ENCODE results near the gene KCNH5. TPM values are rescaled to one million over a fixed set of nuclear protein-coding genes. Genes with fewer than 3 reads are reported as not detected.

KCNH5 gene
- total RNA-seq, 6 donors from 2014 or later = under 0.01 to 0.22 TPM; not detected in 4

- H3K9me3 ChIP-seq = no peaks in the 10 kb centered on the region
- H3K4me1 ChIP-seq = no peaks in the 10 kb centered on the region
- no peaks in the 10 kb centered on the region for H3K27me3 ChIP-seq
- ATAC-seq (ENCODE audit: low FRiP score in 2 of 2) (no peak), DNase-seq (no peak)
- H3K27ac ChIP-seq = no peak overlapping the region
- H3K4me3 ChIP-seq = no peak overlapping the region
- 50 to 52% methylated on average over 3 of the region's 3 CpGs for WGBS, 2 donors
- TF ChIP-seq EP300 (IDR thresholded peaks at IDR 0.05) = no peak
- no peak for TF ChIP-seq POLR2AphosphoS5 (IDR thresholded peaks at IDR 0.05)
- no peak for TF ChIP-seq CTCF (IDR thresholded peaks at IDR 0.05)
- TF ChIP-seq POLR2A (IDR thresholded peaks at IDR 0.05) = no peak
- no peaks in the 10 kb centered on the region for H3K36me3 ChIP-seq
These were observed 335.5 kb downstream of the KCNH5 start for GRCh38 chr14:62709773-62710172.

DNA sequence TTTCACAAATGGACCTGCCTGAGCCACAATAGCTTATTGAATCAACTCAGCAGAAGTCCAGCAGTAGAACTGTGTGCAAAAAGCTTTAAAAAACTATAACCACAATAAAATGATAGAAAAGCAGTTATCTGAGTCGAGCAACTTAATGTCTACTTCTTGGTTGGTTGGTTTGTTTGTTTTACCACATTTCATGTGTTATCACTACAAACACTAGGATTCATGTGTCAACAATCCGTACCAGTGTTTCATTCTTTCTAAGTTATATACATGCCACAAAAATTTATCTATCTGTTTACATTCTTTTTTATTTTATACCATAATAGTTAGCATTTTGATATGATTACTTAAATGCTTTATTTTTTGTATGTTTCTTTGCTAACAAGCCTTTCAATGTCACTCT lies 339.0 kb downstream of the KCNH5 start:
- H3K27ac ChIP-seq = no peak overlapping the region
- no peak overlapping the region for H3K4me3 ChIP-seq
- H3K36me3 ChIP-seq = no peaks in the 10 kb centered on the region
- TF ChIP-seq POLR2AphosphoS5 (IDR thresholded peaks at IDR 0.05) = no peak
- TF ChIP-seq CTCF (IDR thresholded peaks at IDR 0.05) = no peak
- TF ChIP-seq EP300 (IDR thresholded peaks at IDR 0.05) = no peak
- TF ChIP-seq POLR2A (IDR thresholded peaks at IDR 0.05) = no peak
- H3K27me3 ChIP-seq = no peaks in the 10 kb centered on the region
- no peak for DNase-seq
- H3K9me3 ChIP-seq = no peaks in the 10 kb centered on the region
- ATAC-seq (ENCODE audit: low FRiP score in 2 of 2) = no peak
- no peaks in the 10 kb centered on the region for H3K4me1 ChIP-seq
- 55 to 58% methylated on average over 2 of the region's 2 CpGs for WGBS, 2 donors

DNA sequence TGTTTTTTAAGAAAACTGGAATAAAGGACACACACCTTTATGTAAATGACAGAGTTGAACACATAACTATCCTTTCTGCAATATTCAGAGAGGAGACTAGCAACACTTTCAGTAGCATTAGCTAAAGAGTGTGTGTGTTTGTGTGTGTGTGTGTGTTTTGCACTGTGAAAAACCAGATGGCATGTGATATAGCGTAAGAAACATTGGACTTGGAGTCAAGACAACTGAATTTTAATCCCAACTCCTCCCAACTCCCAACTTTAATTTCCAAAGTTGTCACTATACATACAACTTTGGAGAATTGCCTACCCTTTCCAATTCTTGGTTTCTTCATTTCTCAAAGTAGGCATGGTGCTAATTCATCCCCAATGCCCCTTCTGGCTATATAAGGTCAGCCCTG lies 347.8 kb downstream of the KCNH5 start:
- peaks cover 0 to 3% (median 1%) of the 10 kb centered on the region in 4 donors for H3K4me1 ChIP-seq
- no peak overlapping the region for H3K27ac ChIP-seq
- ATAC-seq (ENCODE audit: low FRiP score in 2 of 2) (no peak), DNase-seq (no peak)
- no peak overlapping the region for H3K4me3 ChIP-seq
- no peak for TF ChIP-seq POLR2AphosphoS5 (IDR thresholded peaks at IDR 0.05)
- TF ChIP-seq EP300 (IDR thresholded peaks at IDR 0.05) = no peak
- no peak for TF ChIP-seq POLR2A (IDR thresholded peaks at IDR 0.05)
- no peak for TF ChIP-seq CTCF (IDR thresholded peaks at IDR 0.05)
- 81 to 95% methylated on average over 1 of the region's 1 CpG for whole genome bisulfite sequencing, 2 donors
- H3K9me3 ChIP-seq = no peaks in the 10 kb centered on the region
- no peaks in the 10 kb centered on the region for H3K36me3 ChIP-seq
- H3K27me3 ChIP-seq = no peaks in the 10 kb centered on the region

GRCh38 chr14:62696929-62697328 lies 348.3 kb downstream of the KCNH5 start:
- ATAC-seq (ENCODE audit: low FRiP score in 2 of 2) = no peak
- no peaks in the 10 kb centered on the region for H3K27me3 ChIP-seq
- no peak overlapping the region for H3K27ac ChIP-seq
- WGBS, 2 donors = 78 to 87% methylated on average over 4 of the region's 4 CpGs
- TF ChIP-seq POLR2A (IDR thresholded peaks at IDR 0.05) = no peak
- no peak for TF ChIP-seq CTCF (IDR thresholded peaks at IDR 0.05)
- no peak for TF ChIP-seq POLR2AphosphoS5 (IDR thresholded peaks at IDR 0.05)
- no peak for TF ChIP-seq EP300 (IDR thresholded peaks at IDR 0.05)
- no peak for DNase-seq
- no peaks in the 10 kb centered on the region for H3K9me3 ChIP-seq
- H3K4me3 ChIP-seq = no peak overlapping the region
- H3K36me3 ChIP-seq = no peaks in the 10 kb centered on the region
- peaks cover 0 to 4% (median 1%) of the 10 kb centered on the region in 4 donors for H3K4me1 ChIP-seq

DNA sequence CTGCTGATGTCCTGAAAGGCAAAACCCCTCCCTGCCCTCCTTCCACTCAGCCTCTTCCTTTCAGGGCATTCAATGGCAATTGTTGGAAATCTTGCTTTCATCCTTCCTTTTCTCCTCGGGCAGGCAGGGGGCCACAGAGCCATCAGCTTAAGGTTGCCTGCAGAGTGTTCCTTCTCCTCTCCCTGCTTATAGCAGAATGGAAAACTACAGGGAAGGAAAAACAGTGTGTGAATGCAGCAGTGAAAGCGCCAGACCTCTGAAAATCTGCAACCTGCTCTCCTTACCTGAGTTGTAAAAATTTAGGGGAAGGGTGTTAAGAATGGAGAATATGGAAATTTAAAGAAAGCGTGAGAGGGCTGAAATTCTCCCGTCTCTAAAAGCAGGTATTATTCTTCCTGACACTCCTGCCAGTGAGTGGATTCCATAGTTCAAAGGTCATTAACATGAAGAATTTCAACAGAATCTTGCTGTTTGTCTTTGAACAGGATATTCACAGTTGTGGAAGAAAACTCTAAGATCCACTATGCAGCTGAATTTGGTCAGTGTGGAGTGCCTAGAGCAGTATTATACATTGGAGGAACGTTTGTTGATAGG lies 348.8 kb downstream of the KCNH5 start:
- Histone ChIP-seq H3K4me1 (peaks cover 0 to 7% (median 2%) of the 10 kb centered on the region in 4 donors), H3K4me3 (no peak overlapping the region), H3K27me3 (no peaks in the 10 kb centered on the region), H3K9me3 (no peaks in the 10 kb centered on the region), H3K36me3 (no peaks in the 10 kb centered on the region), H3K27ac (no peak overlapping the region)
- no peak for DNase-seq
- TF ChIP-seq POLR2AphosphoS5 (IDR thresholded peaks at IDR 0.05) (no peak), EP300 (IDR thresholded peaks at IDR 0.05) (no peak), CTCF (IDR thresholded peaks at IDR 0.05) (no peak), POLR2A (IDR thresholded peaks at IDR 0.05) (no peak)
- 34 to 44% methylated on average over 5 of the region's 5 CpGs for WGBS, 2 donors
- ATAC-seq (ENCODE audit: low FRiP score in 2 of 2) = no peak

All from upper lobe of left lung (tissue), 6 donors.